ENCODE results near the gene KIF25.
"Not testable (repeated sequence)": the region's sequence is repeated elsewhere in the genome, so short reads cannot be mapped to it uniquely, and the experiment has no call there.

Gene KIF25

GRCh38 chr6:167996424-167997199 lies 859 bp upstream of the KIF25 start:
- no peak for DNase-seq

- no peak for DNase-seq
Measured at GRCh38 chr6:167998215-167998614, 744 bp downstream of the KIF25 start.

GRCh38 chr6:168000198-168001028 lies 2.9 kb downstream of the KIF25 start:
- no peak for DNase-seq

- DNase-seq = no peak
Measured at GRCh38 chr6:168001029-168001332, 3.5 kb downstream of the KIF25 start.

GRCh38 chr6:168001514-168001913 lies 4.0 kb downstream of the KIF25 start:
- DNase-seq = not testable (repeated sequence)

GRCh38 chr6:168002804-168003203 lies 5.3 kb downstream of the KIF25 start:
- no peak for DNase-seq

- DNase-seq = no peak
Measured at GRCh38 chr6:168004023-168004422, 6.6 kb downstream of the KIF25 start.

- DNase-seq = no peak
Measured at GRCh38 chr6:168004945-168005344, 7.5 kb downstream of the KIF25 start.

GRCh38 chr6:168005796-168006195 lies 8.3 kb downstream of the KIF25 start:
- no peak for DNase-seq

GRCh38 chr6:168007592-168008338 lies 10.3 kb downstream of the KIF25 start:
- DNase-seq = peak; percentile 33

GRCh38 chr6:168009331-168009730 lies 11.9 kb downstream of the KIF25 start:
- DNase-seq = no peak

GRCh38 chr6:168011291-168011690 lies 13.8 kb downstream of the KIF25 start:
- DNase-seq = no peak

- no peak for DNase-seq
Measured at GRCh38 chr6:168012431-168013249, 15.2 kb downstream of the KIF25 start.

- DNase-seq = no peak
Measured at GRCh38 chr6:168013250-168013915, 15.9 kb downstream of the KIF25 start.

- no peak for DNase-seq
Measured at GRCh38 chr6:168014428-168014827, 17.0 kb downstream of the KIF25 start.

GRCh38 chr6:168015009-168015408 lies 17.5 kb downstream of the KIF25 start:
- no peak for DNase-seq

- no peak for DNase-seq
Measured at GRCh38 chr6:168015482-168016175, 18.2 kb downstream of the KIF25 start.

GRCh38 chr6:168016176-168016620 lies 18.7 kb downstream of the KIF25 start:
- DNase-seq = no peak

GRCh38 chr6:168016721-168017525 lies 19.5 kb downstream of the KIF25 start:
- no peak for DNase-seq

GRCh38 chr6:168017629-168018028 lies 20.2 kb downstream of the KIF25 start:
- peak; percentile 32 for DNase-seq

GRCh38 chr6:168018664-168019063 lies 21.2 kb downstream of the KIF25 start:
- no peak for DNase-seq
